Naive thymus-derived CD4-positive, alpha-beta T cell (primary cell): ENCODE results near the gene SGSM1. TPM values are rescaled to one million over a fixed set of nuclear protein-coding genes. Genes with fewer than 3 reads are reported as not detected.
"Not testable (repeated sequence)": the region's sequence is repeated elsewhere in the genome, so short reads cannot be mapped to it uniquely, and the experiment has no call there.

ENCODE experiments used
- ATAC-seq: fragments of 150-1000 bp; cut with Tn5 transposase; 2 replicates; pipeline ENCODE4 v1.10.0; 2021; ENCODE audit warnings: mild to moderate bottlenecking, moderate library complexity
- CTCF ChIA-PET: fragments of 350-600 bp; sonication (Branson Sonifier 250); formaldehyde crosslinking; loops from one replicate; lab custom pipeline; 2021; ENCODE audit warnings: antibody characterized with exemption; lab: Charles Lee
- POLR2A ChIA-PET: fragments of 350-600 bp; sonication (Branson Sonifier 250); formaldehyde crosslinking; loops from one replicate; lab custom pipeline; 2021; ENCODE audit warnings: antibody characterized with exemption, inconsistent platforms; lab: Charles Lee
- DNase-seq, 9 donors: peaks; one replicate each; pipeline versions ENCODE4 v3.0.0 to v3.0.0-alpha.2; 2020 to 2022; ENCODE audit warnings: mixed read lengths in 1 of 9
- H3K27ac ChIP-seq: one replicate; pipeline ENCODE4 v1.7.0; 2013; ENCODE audit warnings: mild to moderate bottlenecking, low read depth, low read length, moderate library complexity
- H3K27me3 ChIP-seq, 2 donors: one replicate each; pipeline ENCODE4 v1.7.0; 2013; ENCODE audit warnings: low read length in 2 of 2, mild to moderate bottlenecking in 2 of 2, moderate library complexity in 2 of 2; ENCODE audit not compliant: control insufficient read depth in 2 of 2, insufficient read depth in 2 of 2
- H3K36me3 ChIP-seq, 3 experiments: 1 replicate in 2 of 3; 2 replicates in 1 of 3; pipeline ENCODE4 v1.7.0; 2013; ENCODE audit warnings: low read length in 3 of 3, mild to moderate bottlenecking in 3 of 3, moderate library complexity in 1 of 3; ENCODE audit not compliant: insufficient read depth in 3 of 3, control insufficient read depth in 2 of 3
- H3K4me1 ChIP-seq, 2 donors: one replicate each; pipeline ENCODE4 v1.7.0; 2013; ENCODE audit warnings: low read length in 2 of 2, mild to moderate bottlenecking in 2 of 2, moderate library complexity in 1 of 2; ENCODE audit not compliant: control insufficient read depth in 2 of 2, insufficient read depth in 2 of 2
- H3K4me3 ChIP-seq: 2 replicates; pipeline ENCODE4 v1.7.0; 2013; ENCODE audit warnings: mild to moderate bottlenecking, low read length
- H3K9me3 ChIP-seq, 3 experiments: 1 replicate in 2 of 3; 2 replicates in 1 of 3; pipeline ENCODE4 v1.7.0; 2013; ENCODE audit warnings: low read length in 3 of 3; ENCODE audit not compliant: control insufficient read depth in 2 of 3
- H3K27ac Mint-ChIP-seq, 9 donors: one replicate each; pipeline ENCODE4 v1.8.0; 2020 to 2022; ENCODE audit warnings: mixed read lengths in 9 of 9, mild to moderate bottlenecking in 8 of 9, moderate library complexity in 5 of 9, inconsistent platforms in 2 of 9
- H3K27me3 Mint-ChIP-seq, 5 donors: one replicate each; pipeline ENCODE4 v1.8.0; 2021 to 2022; ENCODE audit warnings: mixed read lengths in 5 of 5, mild to moderate bottlenecking in 1 of 5
- H3K36me3 Mint-ChIP-seq, 5 donors: one replicate each; pipeline ENCODE4 v1.8.0; 2020 to 2022; ENCODE audit warnings: mixed read lengths in 5 of 5, mild to moderate bottlenecking in 3 of 5, inconsistent platforms in 1 of 5
- H3K4me1 Mint-ChIP-seq, 7 donors: one replicate each; pipeline ENCODE4 v1.8.0; 2020 to 2022; ENCODE audit warnings: mixed read lengths in 7 of 7, mild to moderate bottlenecking in 3 of 7, inconsistent platforms in 1 of 7
- H3K4me3 Mint-ChIP-seq, 10 donors: one replicate each; pipeline ENCODE4 v1.8.0; 2020 to 2022; ENCODE audit warnings: mild to moderate bottlenecking in 10 of 10, mixed read lengths in 10 of 10, moderate library complexity in 6 of 10, inconsistent platforms in 2 of 10
- H3K9me3 Mint-ChIP-seq, 11 donors: one replicate each; pipeline ENCODE4 v1.8.0; 2020 to 2022; ENCODE audit warnings: mixed read lengths in 11 of 11, mild to moderate bottlenecking in 4 of 11, inconsistent platforms in 1 of 11, moderate library complexity in 1 of 11
- intact Hi-C, 2 donors: fragments of 100-400 bp; cut with micrococcal nuclease; formaldehyde crosslinking; loops; one replicate each; pipeline ENCODE4 v1.15.1; 2023
- polyA plus RNA-seq, 2 donors: library from polyadenylated mRNA; unstranded; fragments of 300-500 nt; fragmentation: Illumina TruSeq; gene quantifications; one replicate each; pipeline ENCODE4 v1.2.3, GENCODE V29; 2021
- total RNA-seq, 6 experiments: library from RNA in 5 of 6; stranded (reverse) in 5 of 6; gene quantifications; 1 replicate in 5 of 6; 2 replicates in 1 of 6; pipeline ENCODE4 v1.2.3 and lab custom pipeline; 2021 to 2026

The SGSM1 gene
- total and polyA plus RNA-seq, 7 experiments from 2014 or later: 0.29 to 3.3 (median 2.4) TPM

DNA sequence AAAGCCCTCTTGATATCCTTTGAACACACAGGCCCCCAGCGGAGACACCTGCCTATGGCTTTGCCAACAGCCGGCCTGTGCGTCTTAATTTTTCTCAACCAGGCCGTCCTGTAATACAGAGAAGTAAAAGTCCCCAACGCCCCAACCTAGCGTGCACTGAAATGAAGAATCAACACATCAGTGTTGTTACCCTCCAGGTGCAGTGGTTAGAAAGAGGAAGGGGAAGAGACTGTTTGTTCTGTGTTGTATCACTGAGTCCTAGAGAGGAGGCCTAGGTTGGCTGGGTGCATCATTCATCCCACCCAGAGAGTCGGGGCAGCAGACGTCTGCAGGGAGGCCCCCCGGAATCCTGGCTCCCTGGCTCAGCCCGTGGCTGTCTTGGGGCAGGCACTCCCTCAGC is 25.7 kb downstream of the SGSM1 start:
- Mint-ChIP-seq H3K36me3 (no peaks in the 10 kb centered on the region), H3K27ac (no peak overlapping the region)
- intact Hi-C loops: no loop called here

DNA sequence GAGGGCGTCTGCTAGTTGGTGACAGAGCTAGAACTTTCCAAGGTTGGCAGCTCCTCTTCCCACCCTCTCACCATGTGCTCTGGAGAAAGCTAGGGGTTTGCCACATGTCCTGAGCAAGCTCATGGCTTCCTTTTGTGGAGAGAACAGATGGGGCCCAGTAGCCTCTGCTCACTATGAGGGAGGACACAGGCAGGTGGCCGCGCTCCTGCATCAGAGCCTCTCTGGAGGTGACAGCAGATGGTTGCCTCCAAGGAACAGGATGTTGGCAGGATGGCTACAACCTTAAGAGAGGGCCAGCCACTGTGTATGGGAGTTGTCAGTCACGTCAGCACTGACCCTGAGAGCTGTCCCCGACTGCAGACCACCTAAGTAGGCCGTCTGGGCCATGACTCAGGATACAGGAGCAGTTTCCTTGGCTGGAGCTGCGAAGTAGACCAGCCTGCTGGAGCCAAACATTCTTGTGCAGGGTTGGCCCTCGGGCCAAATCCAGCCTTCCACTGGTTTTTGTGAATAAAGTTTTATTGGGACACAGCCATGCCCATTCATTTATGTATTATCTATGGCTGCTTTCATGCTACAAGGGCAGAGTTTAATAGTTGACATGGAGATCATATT is 28.0 kb downstream of the SGSM1 start:
- DNase-seq (no peak), ATAC-seq (no peak)
- CTCF ChIA-PET: no interaction called here
- H3K4me1 ChIP-seq: no peaks in the 10 kb centered on the region
- Mint-ChIP-seq H3K9me3 (no peaks in the 10 kb centered on the region), H3K4me3 (no peak overlapping the region), H3K36me3 (no peaks in the 10 kb centered on the region), H3K27ac (no peak overlapping the region), H3K4me1 (peaks cover 0 to 6% (median 0%) of the 10 kb centered on the region in 7 donors), H3K27me3 (peaks cover 0 to 4% (median 0%) of the 10 kb centered on the region in 5 donors)
- no peaks in the 10 kb centered on the region for H3K9me3 ChIP-seq
- H3K27ac ChIP-seq: no peak overlapping the region
- intact Hi-C loops: no loop called here
- H3K36me3 ChIP-seq: no peaks in the 10 kb centered on the region
- H3K4me3 ChIP-seq: no peak overlapping the region
- POLR2A ChIA-PET: no interaction called here
- no peaks in the 10 kb centered on the region for H3K27me3 ChIP-seq

More for the DNA sequence above, 25.7 kb downstream of the SGSM1 start:
- Mint-ChIP-seq H3K27me3 (peaks cover 0 to 4% (median 0%) of the 10 kb centered on the region in 5 donors), H3K9me3 (no peaks in the 10 kb centered on the region), H3K4me1 (peaks cover 0 to 6% (median 0%) of the 10 kb centered on the region in 7 donors), H3K4me3 (no peak overlapping the region)
- H3K4me3 ChIP-seq: no peak overlapping the region
- no peaks in the 10 kb centered on the region for H3K27me3 ChIP-seq
- no peaks in the 10 kb centered on the region for H3K9me3 ChIP-seq
- H3K36me3 ChIP-seq: no peaks in the 10 kb centered on the region
- ATAC-seq (peak; percentile 18), DNase-seq (no peak)
- no peak overlapping the region for H3K27ac ChIP-seq
- ChIA-PET CTCF (no interaction called here), POLR2A (no interaction called here)
- no peaks in the 10 kb centered on the region for H3K4me1 ChIP-seq

DNA sequence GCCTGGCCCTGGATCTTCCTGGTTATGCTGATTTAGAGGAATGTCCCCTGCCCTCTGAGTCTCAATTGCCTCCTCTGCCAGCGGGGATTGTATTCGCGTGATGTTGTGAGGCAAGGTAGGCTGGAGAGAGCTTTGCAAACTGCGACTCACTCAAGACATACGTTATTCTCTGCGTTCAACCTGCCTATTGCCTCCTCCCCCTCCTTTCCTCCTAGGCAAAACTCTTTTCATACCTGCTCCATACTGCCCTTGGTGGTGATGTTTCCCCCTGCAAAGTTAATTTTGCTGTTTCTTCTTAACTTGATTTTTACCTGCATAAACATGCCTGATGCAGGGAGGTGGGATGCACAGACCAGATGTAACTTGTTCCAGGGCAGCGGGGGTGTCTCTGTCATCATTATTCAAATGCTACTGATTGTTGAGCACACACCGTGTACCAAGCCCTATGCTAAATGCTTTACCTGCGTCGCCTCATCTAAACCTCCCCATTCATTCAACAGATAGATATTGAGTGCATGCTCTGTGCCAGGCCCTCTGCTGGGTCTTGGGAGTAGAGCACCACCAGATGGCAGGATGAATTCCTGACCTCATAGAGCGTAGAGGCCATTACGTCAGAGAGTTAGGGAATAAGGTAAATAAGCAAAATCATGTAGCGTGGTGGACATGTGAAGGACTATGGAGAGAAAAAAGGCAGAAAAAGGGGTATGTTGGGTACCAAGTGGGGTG is 29.0 kb downstream of the SGSM1 start:
- H3K27ac ChIP-seq: no peak overlapping the region
- no peak for DNase-seq
- intact Hi-C loops: no loop called here
- H3K4me1 ChIP-seq: no peaks in the 10 kb centered on the region
- Mint-ChIP-seq H3K27me3 (peaks cover 0 to 4% (median 0%) of the 10 kb centered on the region in 5 donors), H3K9me3 (no peaks in the 10 kb centered on the region), H3K4me3 (no peak overlapping the region), H3K4me1 (peaks cover 0 to 6% (median 0%) of the 10 kb centered on the region in 7 donors), H3K36me3 (no peaks in the 10 kb centered on the region), H3K27ac (no peak overlapping the region)
- no peaks in the 10 kb centered on the region for H3K36me3 ChIP-seq
- POLR2A ChIA-PET: no interaction called here
- no peak overlapping the region for H3K4me3 ChIP-seq
- no peaks in the 10 kb centered on the region for H3K9me3 ChIP-seq
- H3K27me3 ChIP-seq: no peaks in the 10 kb centered on the region
- CTCF ChIA-PET: no interaction called here
- ATAC-seq: no peak

DNA sequence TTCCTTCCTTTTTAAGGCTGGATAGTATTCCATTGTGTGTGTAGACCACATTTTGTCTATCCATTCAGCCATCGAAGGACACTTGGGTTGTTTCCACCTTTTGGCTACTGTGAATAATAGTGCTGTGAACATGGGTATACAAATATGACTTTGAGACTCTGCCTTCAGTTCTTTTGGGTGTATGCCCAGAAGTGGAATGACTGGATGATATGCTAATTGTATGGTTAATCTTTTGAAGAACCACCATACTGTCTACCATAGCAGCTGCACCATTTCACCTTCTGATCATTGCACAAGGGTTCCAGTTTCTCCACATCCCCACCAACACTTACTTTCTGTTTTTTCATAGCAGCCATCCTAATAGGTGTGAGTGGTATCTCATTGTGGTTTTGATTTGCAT is 30.3 kb downstream of the SGSM1 start:
- ATAC-seq (no peak), DNase-seq (no peak)
- Mint-ChIP-seq H3K9me3 (no peaks in the 10 kb centered on the region), H3K4me1 (peaks cover 0 to 2% (median 0%) of the 10 kb centered on the region in 7 donors), H3K27me3 (peaks cover 0 to 4% (median 0%) of the 10 kb centered on the region in 5 donors), H3K4me3 (no peak overlapping the region), H3K27ac (no peak overlapping the region), H3K36me3 (peaks cover 0 to 6% (median 0%) of the 10 kb centered on the region in 5 donors)
- ChIA-PET CTCF (no interaction called here), POLR2A (no interaction called here)
- H3K4me3 ChIP-seq: no peak overlapping the region
- H3K4me1 ChIP-seq: no peaks in the 10 kb centered on the region
- H3K36me3 ChIP-seq: no peaks in the 10 kb centered on the region
- no peaks in the 10 kb centered on the region for H3K27me3 ChIP-seq
- H3K9me3 ChIP-seq: no peaks in the 10 kb centered on the region
- no peak overlapping the region for H3K27ac ChIP-seq
- intact Hi-C loops: no loop called here

DNA sequence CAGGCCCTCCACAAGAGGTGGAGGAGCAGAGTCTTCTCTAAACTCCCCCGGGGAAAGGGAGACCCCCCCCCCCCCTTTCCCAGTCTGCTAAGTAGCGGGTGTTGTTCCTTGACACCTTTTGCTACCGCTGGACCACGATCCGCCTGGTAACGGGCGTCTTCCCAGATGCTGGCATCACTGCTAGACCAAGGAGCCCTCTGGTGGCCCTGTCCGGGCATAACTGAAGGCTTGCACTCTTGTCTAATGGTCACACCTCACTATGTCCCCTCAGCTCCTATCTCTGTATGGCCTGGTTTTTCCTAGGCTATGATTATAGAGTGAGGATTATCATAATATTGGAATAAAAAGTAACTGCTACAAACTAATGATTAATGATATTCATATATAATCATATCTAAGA is 31.5 kb downstream of the SGSM1 start:
- H3K4me3 ChIP-seq, intact Hi-C loops, H3K4me1 ChIP-seq, H3K27me3 ChIP-seq, H3K27ac Mint-ChIP-seq, H3K9me3 Mint-ChIP-seq, CTCF ChIA-PET, H3K9me3 ChIP-seq, DNase-seq, POLR2A ChIA-PET, H3K36me3 Mint-ChIP-seq, H3K4me1 Mint-ChIP-seq, H3K27me3 Mint-ChIP-seq, H3K36me3 ChIP-seq, H3K27ac ChIP-seq, H3K4me3 Mint-ChIP-seq, ATAC-seq: not testable (repeated sequence)

DNA sequence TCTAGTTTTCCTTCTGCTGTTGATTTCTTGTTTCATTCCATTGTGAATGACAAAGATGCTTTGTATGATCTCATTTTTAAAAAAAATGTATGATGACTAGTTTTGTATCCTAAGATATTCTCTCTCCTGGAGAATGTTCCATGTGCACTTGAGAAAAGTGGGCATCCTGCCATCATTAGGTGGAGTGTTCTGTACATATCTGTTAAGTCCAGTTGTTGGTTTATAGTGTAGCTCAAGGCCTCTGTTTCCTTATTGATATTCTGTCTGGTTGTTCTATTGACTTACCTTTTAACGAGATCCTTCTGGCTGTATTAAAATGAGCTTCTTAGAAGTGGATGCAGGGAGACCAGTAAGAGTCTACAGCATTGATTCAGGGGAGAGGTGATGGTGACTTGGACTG is 35.2 kb downstream of the SGSM1 start:
- no peaks in the 10 kb centered on the region for H3K27me3 ChIP-seq
- POLR2A ChIA-PET: no interaction called here
- CTCF ChIA-PET: no interaction called here

More for the DNA sequence above, 35.2 kb downstream of the SGSM1 start:
- H3K4me1 Mint-ChIP-seq: peaks cover 0 to 12% (median 4%) of the 10 kb centered on the region in 7 donors
- H3K27ac Mint-ChIP-seq: no peak overlapping the region
- Histone ChIP-seq H3K36me3 (no peaks in the 10 kb centered on the region), H3K9me3 (no peaks in the 10 kb centered on the region), H3K27ac (no peak overlapping the region), H3K4me1 (peaks cover 0 to 12% of the 10 kb centered on the region in 2 donors), H3K4me3 (no peak overlapping the region)
- H3K36me3 Mint-ChIP-seq: peaks cover 0 to 7% (median 0%) of the 10 kb centered on the region in 5 donors
- ATAC-seq (no peak), DNase-seq (no peak)
- H3K27me3 Mint-ChIP-seq: peaks cover 0 to 4% (median 0%) of the 10 kb centered on the region in 5 donors
- intact Hi-C loops: no loop called here
- H3K9me3 Mint-ChIP-seq: no peaks in the 10 kb centered on the region
- H3K4me3 Mint-ChIP-seq: no peak overlapping the region
